Measurements from ENCODE around the gene CUX1. TPM values are rescaled to one million over a fixed set of nuclear protein-coding genes. Genes with fewer than 3 reads are reported as not detected.

Gene CUX1
- total and polyA plus RNA-seq, 2 donors (not counting 1 experiment from before 2014, with no cell fraction given) = 10.8 to 86.5 TPM

- peaks cover 74% of the 10 kb centered on the region for H3K79me2 ChIP-seq (ENCODE audit: control insufficient read depth, insufficient read depth, low read length)
- H3K36me3 ChIP-seq (replicated peaks in 1 of 2; ENCODE audit: control extremely low read depth in 1 of 2, control insufficient read depth in 1 of 2, extremely low read depth in 1 of 2, insufficient read depth in 2 of 2, low read length in 1 of 2) = no peaks in the 10 kb centered on the region
- H2AFZ ChIP-seq (ENCODE audit: insufficient read depth, low read depth, low read length, poor library complexity, severe bottlenecking) = no peak overlapping the region
- H3K9ac ChIP-seq (ENCODE audit: low read length) = no peak overlapping the region
- Mint-ChIP-seq H3K9me3 (ENCODE audit: insufficient read depth) (no peaks in the 10 kb centered on the region), H3K4me1 (peaks cover 67% of the 10 kb centered on the region), H3K27me3 (no peaks in the 10 kb centered on the region), H3K27ac (peak overlapping the region; percentile 15), H3K4me3 (peak overlapping the region; percentile 46)
- H3K9me3 ChIP-seq (ENCODE audit: control extremely low read depth in 1 of 3, control insufficient read depth in 2 of 3, insufficient read depth in 1 of 3, low read length in 2 of 3) = no peaks in the 10 kb centered on the region
- H3K27ac ChIP-seq (ENCODE audit: low read length in 2 of 2) = peak overlapping the region in 1 of 2 donors; percentile 2
- H3K4me1 ChIP-seq (ENCODE audit: control insufficient read depth in 2 of 2, insufficient read depth in 2 of 2, low read length in 2 of 2) = peaks cover 34 to 63% of the 10 kb centered on the region in 2 donors
- no peak for DNase-seq
- no peak overlapping the region for H3K4me3 ChIP-seq (ENCODE audit: control extremely low read depth in 1 of 5, extremely low read depth in 1 of 5, insufficient read depth in 1 of 5, low read depth in 2 of 5, low read length in 4 of 5)
- H3K27me3 ChIP-seq (replicated peaks in 1 of 4; ENCODE audit: control extremely low read depth in 1 of 4, control insufficient read depth in 3 of 4, insufficient read depth in 4 of 4, low read length in 3 of 4) = no peaks in the 10 kb centered on the region
- TF ChIP-seq, protein P1, sequence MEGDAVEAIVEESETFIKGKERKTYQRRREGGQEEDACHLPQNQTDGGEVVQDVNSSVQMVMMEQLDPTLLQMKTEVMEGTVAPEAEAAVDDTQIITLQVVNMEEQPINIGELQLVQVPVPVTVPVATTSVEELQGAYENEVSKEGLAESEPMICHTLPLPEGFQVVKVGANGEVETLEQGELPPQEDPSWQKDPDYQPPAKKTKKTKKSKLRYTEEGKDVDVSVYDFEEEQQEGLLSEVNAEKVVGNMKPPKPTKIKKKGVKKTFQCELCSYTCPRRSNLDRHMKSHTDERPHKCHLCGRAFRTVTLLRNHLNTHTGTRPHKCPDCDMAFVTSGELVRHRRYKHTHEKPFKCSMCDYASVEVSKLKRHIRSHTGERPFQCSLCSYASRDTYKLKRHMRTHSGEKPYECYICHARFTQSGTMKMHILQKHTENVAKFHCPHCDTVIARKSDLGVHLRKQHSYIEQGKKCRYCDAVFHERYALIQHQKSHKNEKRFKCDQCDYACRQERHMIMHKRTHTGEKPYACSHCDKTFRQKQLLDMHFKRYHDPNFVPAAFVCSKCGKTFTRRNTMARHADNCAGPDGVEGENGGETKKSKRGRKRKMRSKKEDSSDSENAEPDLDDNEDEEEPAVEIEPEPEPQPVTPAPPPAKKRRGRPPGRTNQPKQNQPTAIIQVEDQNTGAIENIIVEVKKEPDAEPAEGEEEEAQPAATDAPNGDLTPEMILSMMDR (IDR thresholded peaks at IDR 0.05) = no peak
- TF ChIP-seq EZH2 (IDR thresholded peaks at IDR 0.05; ENCODE audit: borderline replicate concordance, insufficient read depth, low read depth, low read length, poor library complexity, severe bottlenecking) = no peak
- H3K4me2 ChIP-seq (replicated peaks; ENCODE audit: low read depth, low read length, poor library complexity, severe bottlenecking) = peak overlapping the region; percentile 21
- ChIA-PET POLR2A (interaction anchor here (0.7 kb wide), 1 partner anchor 100 kb away, joined by 6 read pairs; no protein-coding TSS in a partner anchor), CTCF (no interaction called here)
- H4K20me1 ChIP-seq (ENCODE audit: control insufficient read depth, insufficient read depth, low read length, poor library complexity, severe bottlenecking) = peaks cover 11% of the 10 kb centered on the region
- 75% methylated on average over 8 of the region's 11 CpGs for whole genome bisulfite sequencing (ENCODE audit: insufficient coverage)
- intact Hi-C loops (cut with micrococcal nuclease) = no loop called here
- no peak for ATAC-seq (ENCODE audit: low read depth)
Observed at GRCh38 chr7:101860316-101861217, 43.1 kb downstream of the CUX1 start.

DNA sequence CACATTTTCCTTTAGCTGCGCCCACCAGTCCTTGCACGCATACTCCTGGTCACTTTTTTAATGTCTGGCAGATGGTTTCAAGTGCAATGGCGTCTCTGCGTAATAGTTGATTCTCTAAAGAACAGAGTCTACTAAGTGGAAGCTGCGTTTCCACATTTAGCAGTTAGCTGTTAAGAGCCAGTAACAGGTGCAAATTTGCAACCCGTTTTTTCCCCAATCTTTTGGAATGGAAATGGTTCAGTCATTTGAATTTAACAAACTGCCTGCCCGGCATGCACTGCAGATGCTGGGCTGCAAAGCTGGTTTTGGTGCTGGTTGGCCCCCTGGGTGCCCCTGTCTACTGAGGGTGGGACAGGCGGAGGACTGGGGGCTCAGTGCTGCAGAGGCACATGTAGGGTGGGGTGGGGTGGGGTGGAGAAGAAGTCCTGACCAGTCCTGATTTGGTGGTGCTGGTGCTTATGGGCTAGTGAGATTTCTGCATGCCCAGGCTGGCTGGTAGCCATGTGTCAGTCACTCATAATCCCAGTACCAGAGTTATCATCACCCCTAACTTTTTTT, 43.9 kb downstream of the CUX1 start:
- CTCF ChIA-PET = no interaction called here
- Histone ChIP-seq H3K27me3 (replicated peaks in 1 of 4; ENCODE audit: control extremely low read depth in 1 of 4, control insufficient read depth in 3 of 4, insufficient read depth in 4 of 4, low read length in 3 of 4) (no peaks in the 10 kb centered on the region), H3K9ac (ENCODE audit: low read length) (no peak overlapping the region), H3K4me2 (replicated peaks; ENCODE audit: low read depth, low read length, poor library complexity, severe bottlenecking) (peak overlapping the region; percentile 21), H3K4me3 (ENCODE audit: control extremely low read depth in 1 of 5, extremely low read depth in 1 of 5, insufficient read depth in 1 of 5, low read depth in 2 of 5, low read length in 4 of 5) (no peak overlapping the region), H4K20me1 (ENCODE audit: control insufficient read depth, insufficient read depth, low read length, poor library complexity, severe bottlenecking) (peaks cover 18% of the 10 kb centered on the region), H3K27ac (ENCODE audit: low read length in 2 of 2) (no peak overlapping the region), H3K79me2 (ENCODE audit: control insufficient read depth, insufficient read depth, low read length) (peaks cover 76% of the 10 kb centered on the region), H3K4me1 (ENCODE audit: control insufficient read depth in 2 of 2, insufficient read depth in 2 of 2, low read length in 2 of 2) (peaks cover 28 to 56% of the 10 kb centered on the region in 2 donors), H3K36me3 (replicated peaks in 1 of 2; ENCODE audit: control extremely low read depth in 1 of 2, control insufficient read depth in 1 of 2, extremely low read depth in 1 of 2, insufficient read depth in 2 of 2, low read length in 1 of 2) (no peaks in the 10 kb centered on the region), H3K9me3 (ENCODE audit: control extremely low read depth in 1 of 3, control insufficient read depth in 2 of 3, insufficient read depth in 1 of 3, low read length in 2 of 3) (no peaks in the 10 kb centered on the region), H2AFZ (ENCODE audit: insufficient read depth, low read depth, low read length, poor library complexity, severe bottlenecking) (no peak overlapping the region)
- POLR2A ChIA-PET = interaction anchor here (0.7 kb wide), 1 partner anchor 99 kb away, joined by 6 read pairs; no protein-coding TSS in a partner anchor
- WGBS (ENCODE audit: insufficient coverage) = 43% methylated on average over 7 of the region's 8 CpGs
- ATAC-seq (ENCODE audit: low read depth) = no peak
- DNase-seq = no peak
- Mint-ChIP-seq H3K9me3 (ENCODE audit: insufficient read depth) (no peaks in the 10 kb centered on the region), H3K27me3 (no peaks in the 10 kb centered on the region), H3K27ac (peak overlapping the region; percentile 15), H3K4me3 (peak overlapping the region; percentile 46), H3K4me1 (peaks cover 67% of the 10 kb centered on the region)
- intact Hi-C loops (cut with micrococcal nuclease) = no loop called here
- TF ChIP-seq, protein P1 (IDR thresholded peaks at IDR 0.05) = no peak
- no peak for TF ChIP-seq EZH2 (IDR thresholded peaks at IDR 0.05; ENCODE audit: borderline replicate concordance, insufficient read depth, low read depth, low read length, poor library complexity, severe bottlenecking)
